Measurements from ENCODE around the gene EMC8.
A peak's percentile ranks its signal among the peaks of the same experiment; 100 is the strongest.
"Not testable (repeated sequence)": the region's sequence is repeated elsewhere in the genome, so short reads cannot be mapped to it uniquely, and the experiment has no call there.

EMC8 gene

GRCh38 chr16:85835227-85835751 is 35.9 kb upstream of the EMC8 start:
- DNase-seq (ENCODE audit: low read depth) = no peak

GRCh38 chr16:85834741-85835140 is 35.4 kb upstream of the EMC8 start:
- no peak for DNase-seq (ENCODE audit: low read depth)

- no peak for DNase-seq (ENCODE audit: low read depth)
Measured at GRCh38 chr16:85833219-85833920, 34.0 kb upstream of the EMC8 start.

- DNase-seq (ENCODE audit: low read depth) = no peak
Measured at GRCh38 chr16:85832570-85833218, 33.4 kb upstream of the EMC8 start.

GRCh38 chr16:85830821-85831220 is 31.5 kb upstream of the EMC8 start:
- DNase-seq (ENCODE audit: low read depth) = no peak

- no peak for DNase-seq (ENCODE audit: low read depth)
Measured at GRCh38 chr16:85829751-85830445, 30.6 kb upstream of the EMC8 start.

GRCh38 chr16:85829171-85829719 is 29.9 kb upstream of the EMC8 start:
- no peak for DNase-seq (ENCODE audit: low read depth)

- DNase-seq (ENCODE audit: low read depth) = no peak
Measured at GRCh38 chr16:85828166-85828565, 28.8 kb upstream of the EMC8 start.

GRCh38 chr16:85826686-85827247 is 27.4 kb upstream of the EMC8 start:
- DNase-seq (ENCODE audit: low read depth) = no peak

- DNase-seq (ENCODE audit: low read depth) = no peak
Measured at GRCh38 chr16:85825326-85825725, 26.0 kb upstream of the EMC8 start.

- DNase-seq (ENCODE audit: low read depth) = no peak
Measured at GRCh38 chr16:85824161-85825135, 25.1 kb upstream of the EMC8 start.

- DNase-seq (ENCODE audit: low read depth) = no peak
Measured at GRCh38 chr16:85823328-85823920, 24.1 kb upstream of the EMC8 start.

- no peak for DNase-seq (ENCODE audit: low read depth)
Measured at GRCh38 chr16:85822145-85822544, 22.8 kb upstream of the EMC8 start.

GRCh38 chr16:85821390-85822135 is 22.2 kb upstream of the EMC8 start:
- peak; percentile 51 for DNase-seq (ENCODE audit: low read depth)

GRCh38 chr16:85820604-85821372 is 21.4 kb upstream of the EMC8 start:
- DNase-seq (ENCODE audit: low read depth) = no peak

GRCh38 chr16:85819771-85820170 is 20.4 kb upstream of the EMC8 start:
- DNase-seq (ENCODE audit: low read depth) = no peak

GRCh38 chr16:85819245-85819644 is 19.9 kb upstream of the EMC8 start:
- peak; percentile 51 for DNase-seq (ENCODE audit: low read depth)

GRCh38 chr16:85817195-85817594 is 17.9 kb upstream of the EMC8 start:
- not testable (repeated sequence) for DNase-seq (ENCODE audit: low read depth)

- DNase-seq (ENCODE audit: low read depth) = no peak
Measured at GRCh38 chr16:85816159-85816558, 16.8 kb upstream of the EMC8 start.
